Panc1 (cell line): ENCODE measurements around the gene TJP3.

Source experiments
- POLR2AphosphoS5 ChIP-seq: IDR thresholded peaks from 2 replicates; pipeline ENCODE4 v1.6.1; 2012; ENCODE audit warnings: mild to moderate bottlenecking, low read depth, low read length, moderate library complexity
- TF ChIP-seq, protein P1 (sequence below): fragments of 450-650 bp; IDR thresholded peaks from 2 replicates; pipeline ENCODE4 v1.5.1; 2017; ENCODE audit warnings: mild to moderate bottlenecking

DNA sequence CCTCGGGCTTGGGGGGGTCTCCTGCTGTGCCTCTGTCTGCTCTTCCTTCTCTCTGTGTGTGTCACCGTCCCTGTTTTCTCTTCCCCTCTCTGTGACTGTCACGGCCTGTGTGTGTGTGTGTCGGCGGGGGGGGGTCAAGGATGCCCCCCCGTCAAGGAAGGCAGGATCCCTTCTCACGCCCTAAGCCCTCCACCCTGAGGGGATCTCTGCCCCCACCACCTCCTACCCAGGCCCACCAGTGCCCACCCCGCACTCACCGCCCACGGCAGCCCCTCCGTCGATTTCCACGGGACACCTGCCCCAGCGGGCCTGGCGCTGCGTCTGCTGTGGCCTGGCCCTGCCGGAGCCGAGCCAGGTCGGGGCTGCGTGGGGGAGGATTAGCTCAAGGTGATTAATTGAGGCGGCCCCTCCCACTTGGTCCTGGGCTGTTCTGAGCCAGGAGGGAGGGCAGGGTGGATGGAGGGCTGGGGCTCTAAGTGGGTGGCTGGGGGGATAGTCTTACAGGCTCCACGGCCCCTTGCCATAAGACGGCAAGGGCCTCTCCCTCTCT lies 63.8 kb downstream of the TJP3 start, which contains the start of gene RAX2:
- TF ChIP-seq, protein P1, sequence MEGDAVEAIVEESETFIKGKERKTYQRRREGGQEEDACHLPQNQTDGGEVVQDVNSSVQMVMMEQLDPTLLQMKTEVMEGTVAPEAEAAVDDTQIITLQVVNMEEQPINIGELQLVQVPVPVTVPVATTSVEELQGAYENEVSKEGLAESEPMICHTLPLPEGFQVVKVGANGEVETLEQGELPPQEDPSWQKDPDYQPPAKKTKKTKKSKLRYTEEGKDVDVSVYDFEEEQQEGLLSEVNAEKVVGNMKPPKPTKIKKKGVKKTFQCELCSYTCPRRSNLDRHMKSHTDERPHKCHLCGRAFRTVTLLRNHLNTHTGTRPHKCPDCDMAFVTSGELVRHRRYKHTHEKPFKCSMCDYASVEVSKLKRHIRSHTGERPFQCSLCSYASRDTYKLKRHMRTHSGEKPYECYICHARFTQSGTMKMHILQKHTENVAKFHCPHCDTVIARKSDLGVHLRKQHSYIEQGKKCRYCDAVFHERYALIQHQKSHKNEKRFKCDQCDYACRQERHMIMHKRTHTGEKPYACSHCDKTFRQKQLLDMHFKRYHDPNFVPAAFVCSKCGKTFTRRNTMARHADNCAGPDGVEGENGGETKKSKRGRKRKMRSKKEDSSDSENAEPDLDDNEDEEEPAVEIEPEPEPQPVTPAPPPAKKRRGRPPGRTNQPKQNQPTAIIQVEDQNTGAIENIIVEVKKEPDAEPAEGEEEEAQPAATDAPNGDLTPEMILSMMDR = no peak
- TF ChIP-seq POLR2AphosphoS5 = no peak
